Endothelial cell (in vitro differentiated cells): ENCODE data around the gene TMSB4X. TPM values are rescaled to one million over a fixed set of nuclear protein-coding genes. Genes with fewer than 3 reads are reported as not detected.
"Not testable (repeated sequence)": the region's sequence is repeated elsewhere in the genome, so short reads cannot be mapped to it uniquely, and the experiment has no call there.

Source experiments
- DNase-seq: peaks from one replicate; pipeline ENCODE4 v3.0.0; 2021; ENCODE audit warnings: low spot score
- H3K27ac Mint-ChIP-seq: one replicate; pipeline ENCODE4 v1.8.0; 2021; ENCODE audit warnings: mixed read lengths, inconsistent platforms; ENCODE audit not compliant: unreplicated experiment
- H3K27me3 Mint-ChIP-seq: one replicate; pipeline ENCODE4 v1.8.0; 2021; ENCODE audit warnings: mild to moderate bottlenecking, moderate library complexity, mixed read lengths, inconsistent platforms; ENCODE audit not compliant: unreplicated experiment
- H3K36me3 Mint-ChIP-seq: one replicate; pipeline ENCODE4 v1.8.0; 2021; ENCODE audit warnings: mild to moderate bottlenecking, low read depth, mixed read lengths, inconsistent platforms; ENCODE audit not compliant: unreplicated experiment
- H3K4me1 Mint-ChIP-seq: one replicate; pipeline ENCODE4 v1.8.0; 2021; ENCODE audit warnings: mild to moderate bottlenecking, mixed read lengths, inconsistent platforms; ENCODE audit not compliant: unreplicated experiment
- H3K4me3 Mint-ChIP-seq: one replicate; pipeline ENCODE4 v1.8.0; 2021; ENCODE audit warnings: mild to moderate bottlenecking, mixed read lengths, inconsistent platforms; ENCODE audit not compliant: unreplicated experiment
- H3K9me3 Mint-ChIP-seq: one replicate; pipeline ENCODE4 v1.8.0; 2021; ENCODE audit warnings: mixed read lengths, inconsistent platforms; ENCODE audit not compliant: unreplicated experiment
- total RNA-seq: library from RNA; stranded (reverse); fragmentation: NEBNext Ultra II Directional; extraction: Animal tissue kit (Norgen Biotek cat#: 25700); gene quantifications from one replicate; pipeline ENCODE4 v1.2.1, GENCODE V29; 2021; ENCODE audit not compliant: unreplicated experiment
- TF ChIP-seq, protein P1 (sequence below): fragments of 200-600 bp; sonication (generic); IDR thresholded peaks from one replicate; pipeline ENCODE4 v1.5.0; 2021; ENCODE audit warnings: antibody characterized with exemption; ENCODE audit not compliant: unreplicated experiment

Gene TMSB4X
- total RNA-seq, 1 donor from 2014 or later, result 3,201 TPM

DNA sequence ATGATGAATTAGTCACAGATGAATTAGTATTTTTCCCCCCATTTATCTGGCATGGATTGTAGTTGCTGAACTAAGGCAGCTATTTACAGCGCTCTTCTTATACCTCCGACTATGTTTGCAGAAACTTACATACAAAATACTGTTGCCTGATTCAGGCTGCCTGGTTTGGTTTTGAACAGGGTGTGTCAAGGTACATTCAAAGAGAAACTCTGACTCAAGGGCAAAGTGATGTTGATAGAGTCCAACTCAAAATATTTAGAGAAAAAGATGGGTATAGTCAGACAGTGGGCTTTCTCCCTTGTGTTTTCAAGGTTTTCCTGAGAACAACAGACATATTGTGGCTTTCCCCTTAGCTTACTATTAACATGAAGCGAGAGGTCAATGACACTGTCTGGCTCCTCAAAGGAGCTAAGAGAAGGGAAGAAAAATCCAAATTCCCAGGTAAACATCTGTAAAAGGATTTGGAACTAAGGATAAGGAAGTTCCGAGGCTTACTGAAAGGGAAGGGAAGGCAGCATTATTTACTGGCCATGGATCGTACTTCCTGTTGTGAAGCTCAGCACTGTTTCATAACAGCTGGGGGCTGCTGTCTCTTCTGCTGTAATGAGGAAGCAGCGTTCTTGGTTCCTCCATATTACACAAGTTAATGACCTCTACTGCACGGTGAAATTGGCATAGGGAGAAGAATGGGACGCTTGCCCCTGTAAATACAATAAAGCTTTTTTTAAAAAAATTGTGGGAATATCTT lies 38.6 kb downstream of the TMSB4X start:
- Mint-ChIP-seq H3K9me3 (no peaks in the 10 kb centered on the region), H3K27me3 (no peaks in the 10 kb centered on the region)
- DNase-seq, result no peak

DNA sequence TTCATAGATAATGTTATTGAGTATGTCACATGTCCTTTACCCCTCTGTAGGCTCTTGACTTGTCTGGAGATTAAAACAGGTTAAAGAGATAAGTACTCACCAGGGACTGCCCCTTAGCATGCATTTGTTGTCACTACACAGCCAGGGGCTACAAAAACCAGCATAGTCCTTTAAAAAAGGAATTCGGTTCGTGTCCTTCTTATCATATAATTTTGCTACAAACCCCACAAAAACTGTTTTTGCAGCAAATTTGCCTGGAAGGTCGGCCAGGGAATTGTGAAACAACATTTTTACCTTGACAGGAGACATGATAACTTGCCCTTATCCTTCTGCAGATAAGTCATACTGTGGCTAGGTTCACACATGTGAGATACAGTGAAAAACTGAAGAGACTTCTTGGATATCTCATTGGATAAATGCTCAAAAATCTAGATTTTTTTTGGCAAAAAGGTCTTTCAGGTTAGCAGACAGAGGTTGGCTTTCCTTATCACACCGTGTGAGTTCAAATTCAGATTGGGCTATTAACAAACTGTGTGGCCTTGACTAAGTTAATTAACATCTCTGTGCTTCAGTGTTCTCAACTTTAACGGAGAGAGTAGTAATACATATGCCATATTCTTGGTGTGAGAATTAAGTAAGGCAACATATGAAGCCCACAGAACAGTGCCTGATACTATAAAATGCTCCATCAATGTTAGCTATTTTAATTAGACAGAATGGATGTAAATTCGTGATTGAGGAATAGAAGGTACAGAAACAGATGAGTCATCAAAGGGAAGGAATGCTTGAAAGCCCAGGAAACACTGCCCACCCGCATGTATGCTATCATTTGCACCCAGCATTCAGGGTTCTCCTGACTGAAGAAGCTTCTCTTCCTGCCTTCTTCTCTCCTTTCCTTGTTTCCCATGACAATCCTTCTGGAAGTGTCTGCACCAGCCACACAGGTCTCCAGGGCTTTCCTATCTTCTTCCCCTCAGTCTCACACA lies 39.5 kb downstream of the TMSB4X start:
- no peak for DNase-seq
- H3K27ac Mint-ChIP-seq, result peak overlapping the region; percentile 36
- TF ChIP-seq, protein P1, sequence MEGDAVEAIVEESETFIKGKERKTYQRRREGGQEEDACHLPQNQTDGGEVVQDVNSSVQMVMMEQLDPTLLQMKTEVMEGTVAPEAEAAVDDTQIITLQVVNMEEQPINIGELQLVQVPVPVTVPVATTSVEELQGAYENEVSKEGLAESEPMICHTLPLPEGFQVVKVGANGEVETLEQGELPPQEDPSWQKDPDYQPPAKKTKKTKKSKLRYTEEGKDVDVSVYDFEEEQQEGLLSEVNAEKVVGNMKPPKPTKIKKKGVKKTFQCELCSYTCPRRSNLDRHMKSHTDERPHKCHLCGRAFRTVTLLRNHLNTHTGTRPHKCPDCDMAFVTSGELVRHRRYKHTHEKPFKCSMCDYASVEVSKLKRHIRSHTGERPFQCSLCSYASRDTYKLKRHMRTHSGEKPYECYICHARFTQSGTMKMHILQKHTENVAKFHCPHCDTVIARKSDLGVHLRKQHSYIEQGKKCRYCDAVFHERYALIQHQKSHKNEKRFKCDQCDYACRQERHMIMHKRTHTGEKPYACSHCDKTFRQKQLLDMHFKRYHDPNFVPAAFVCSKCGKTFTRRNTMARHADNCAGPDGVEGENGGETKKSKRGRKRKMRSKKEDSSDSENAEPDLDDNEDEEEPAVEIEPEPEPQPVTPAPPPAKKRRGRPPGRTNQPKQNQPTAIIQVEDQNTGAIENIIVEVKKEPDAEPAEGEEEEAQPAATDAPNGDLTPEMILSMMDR, result no peak
- peaks cover 31% of the 10 kb centered on the region for H3K4me1 Mint-ChIP-seq
- no peaks in the 10 kb centered on the region for H3K9me3 Mint-ChIP-seq
- H3K4me3 Mint-ChIP-seq, result no peak overlapping the region
- H3K27me3 Mint-ChIP-seq, result no peaks in the 10 kb centered on the region
- H3K36me3 Mint-ChIP-seq, result no peaks in the 10 kb centered on the region

More for the DNA sequence above, 38.6 kb downstream of the TMSB4X start:
- H3K27ac Mint-ChIP-seq, result peak overlapping the region; percentile 87
- H3K4me1 Mint-ChIP-seq, result peaks cover 31% of the 10 kb centered on the region
- no peak overlapping the region for H3K4me3 Mint-ChIP-seq
- TF ChIP-seq, protein P1, result no peak
- H3K36me3 Mint-ChIP-seq, result no peaks in the 10 kb centered on the region

DNA sequence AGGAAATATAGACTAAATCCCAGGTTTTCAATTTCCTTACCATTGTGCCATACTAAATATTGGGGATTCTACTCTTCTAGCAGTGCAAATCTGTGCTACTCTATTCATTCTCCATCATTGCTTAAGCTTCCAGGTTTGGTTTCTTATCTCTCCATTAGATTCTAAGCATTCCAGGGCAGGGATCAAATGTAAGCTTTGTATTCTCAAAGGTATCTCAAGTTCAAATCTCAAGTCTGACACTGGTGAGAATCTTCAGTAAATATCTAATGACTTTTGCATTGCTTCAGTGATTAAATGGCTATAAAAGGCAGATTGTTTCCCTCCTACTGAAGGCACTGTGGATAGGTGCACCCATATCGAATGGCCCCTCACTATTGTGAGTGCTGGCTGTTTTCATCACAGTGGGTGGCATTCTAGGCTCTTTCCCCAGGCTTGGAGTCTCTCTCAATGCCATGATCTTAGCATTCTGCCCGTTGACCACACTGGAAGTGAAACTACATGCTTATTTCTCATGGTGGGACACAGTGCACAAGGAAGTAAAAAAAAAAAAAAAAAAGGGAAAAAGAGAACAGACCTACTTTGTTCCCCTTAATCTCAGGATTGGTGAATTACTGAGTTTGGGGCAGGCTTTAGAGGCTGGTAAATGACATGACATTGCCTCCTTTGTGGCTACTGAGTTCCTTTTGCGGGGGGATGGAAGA lies 40.8 kb downstream of the TMSB4X start:
- TF ChIP-seq, protein P1, result no peak
- H3K27me3 Mint-ChIP-seq, result no peaks in the 10 kb centered on the region
- H3K4me1 Mint-ChIP-seq, result peaks cover 27% of the 10 kb centered on the region
- peak overlapping the region; percentile 37 for H3K27ac Mint-ChIP-seq
- no peaks in the 10 kb centered on the region for H3K36me3 Mint-ChIP-seq
- H3K4me3 Mint-ChIP-seq, result no peak overlapping the region
- H3K9me3 Mint-ChIP-seq, result no peaks in the 10 kb centered on the region
- no peak for DNase-seq

DNA sequence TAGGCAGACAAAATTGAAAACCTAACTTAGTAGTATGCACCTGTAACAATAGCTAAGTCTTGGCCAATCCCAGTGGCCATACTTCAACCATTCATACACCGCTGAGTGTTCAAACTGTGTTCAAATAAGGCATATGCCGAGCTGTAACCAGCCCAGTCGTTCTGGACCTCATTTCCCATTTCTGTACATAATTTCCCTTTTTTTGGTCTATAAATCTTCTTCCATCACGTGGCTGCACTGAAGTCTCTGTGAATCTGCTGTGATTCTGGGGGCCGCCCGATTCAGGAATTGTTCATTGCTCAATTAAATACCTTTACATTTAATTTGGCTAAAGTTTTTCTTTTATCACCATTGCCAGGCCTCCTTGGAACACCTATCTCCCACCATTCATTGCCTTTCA lies 41.8 kb downstream of the TMSB4X start:
- H3K27ac Mint-ChIP-seq, H3K4me3 Mint-ChIP-seq, H3K9me3 Mint-ChIP-seq, H3K27me3 Mint-ChIP-seq, H3K36me3 Mint-ChIP-seq, DNase-seq: not testable (repeated sequence)
- H3K4me1 Mint-ChIP-seq, result peaks cover 26% of the 10 kb centered on the region

DNA sequence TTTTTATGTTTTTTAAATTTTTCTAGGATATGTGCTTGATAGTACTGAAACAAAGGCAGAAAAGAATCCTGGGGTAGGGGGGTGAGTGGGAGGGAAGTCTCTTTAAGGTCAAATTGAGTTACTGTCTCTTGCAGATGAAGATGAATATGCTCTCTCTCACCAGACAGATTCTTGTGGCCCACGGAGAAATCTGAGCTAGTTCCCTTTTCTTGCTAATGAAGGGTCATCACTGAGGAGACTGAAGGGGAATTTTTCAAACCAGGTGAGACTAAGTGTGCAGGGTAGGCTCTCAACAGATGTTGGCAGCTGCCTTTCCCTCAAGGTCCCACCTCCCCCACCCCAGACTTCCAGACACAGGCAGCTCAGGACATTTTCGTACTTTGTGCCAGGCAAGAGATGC lies 48.0 kb downstream of the TMSB4X start:
- Mint-ChIP-seq H3K4me1 (peaks cover 19% of the 10 kb centered on the region), H3K27me3 (no peaks in the 10 kb centered on the region), H3K4me3 (no peak overlapping the region), H3K9me3 (no peaks in the 10 kb centered on the region), H3K27ac (no peak overlapping the region), H3K36me3 (no peaks in the 10 kb centered on the region)
- TF ChIP-seq, protein P1, result no peak
- no peak for DNase-seq
